ENCODE data around the gene LSS.
"Not testable (repeated sequence)": the region's sequence is repeated elsewhere in the genome, so short reads cannot be mapped to it uniquely, and the experiment has no call there.

The LSS gene

DNA sequence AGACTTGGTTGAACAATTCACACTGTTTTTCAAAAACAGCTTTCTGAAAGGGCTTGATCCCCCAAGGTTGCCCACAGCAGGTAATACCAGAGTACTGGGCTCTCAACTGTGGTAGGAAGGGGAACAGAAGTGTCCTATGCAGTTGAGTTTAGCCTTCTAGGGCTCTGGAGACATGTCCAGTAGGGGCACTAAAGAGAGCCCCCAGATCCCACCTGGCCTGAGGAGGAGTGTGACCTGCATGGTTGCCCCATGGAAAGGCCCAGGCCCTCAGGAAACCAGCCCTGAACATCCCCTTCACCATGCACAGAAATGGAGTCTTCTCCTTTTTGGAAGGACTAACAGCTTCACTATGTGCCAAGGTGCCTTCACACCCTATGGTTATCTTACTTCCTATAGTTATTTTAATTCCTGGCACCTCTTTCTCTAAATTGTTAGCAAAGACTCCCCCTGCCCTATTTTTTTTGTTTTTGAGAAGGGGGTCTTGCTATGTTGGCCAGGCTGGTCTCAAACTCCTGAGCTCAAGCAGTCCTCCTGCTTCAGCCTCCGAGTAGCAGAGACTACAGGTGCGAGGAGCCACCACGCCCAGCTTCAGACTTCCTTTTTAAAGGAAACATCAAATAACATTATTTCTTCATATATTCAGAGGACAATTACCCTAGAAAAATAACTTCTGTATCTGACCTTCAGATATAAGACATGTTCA, 16.8 kb upstream of the LSS start:
- no peak for DNase-seq (ENCODE audit: low spot score)

DNA sequence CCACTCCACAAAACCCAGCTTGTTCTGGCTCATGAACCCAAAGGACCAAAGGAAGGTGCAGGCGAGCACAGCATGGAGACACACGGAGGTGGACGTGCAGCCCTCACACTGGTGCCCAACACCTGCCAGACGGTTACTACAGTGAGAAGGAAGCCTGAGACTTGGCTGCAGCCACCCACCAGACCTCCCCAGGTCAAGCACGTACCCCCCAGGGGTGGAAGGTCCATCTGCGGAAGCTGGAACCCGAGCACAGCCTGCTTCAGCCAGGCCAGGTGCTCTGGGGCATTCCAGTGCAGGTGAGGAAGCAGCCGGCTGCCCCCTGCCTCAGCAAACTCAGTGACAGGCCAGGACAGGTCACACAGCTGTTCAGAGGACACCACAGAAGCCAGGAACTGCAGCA, 16.0 kb upstream of the LSS start:
- no peak for DNase-seq (ENCODE audit: low spot score)

DNA sequence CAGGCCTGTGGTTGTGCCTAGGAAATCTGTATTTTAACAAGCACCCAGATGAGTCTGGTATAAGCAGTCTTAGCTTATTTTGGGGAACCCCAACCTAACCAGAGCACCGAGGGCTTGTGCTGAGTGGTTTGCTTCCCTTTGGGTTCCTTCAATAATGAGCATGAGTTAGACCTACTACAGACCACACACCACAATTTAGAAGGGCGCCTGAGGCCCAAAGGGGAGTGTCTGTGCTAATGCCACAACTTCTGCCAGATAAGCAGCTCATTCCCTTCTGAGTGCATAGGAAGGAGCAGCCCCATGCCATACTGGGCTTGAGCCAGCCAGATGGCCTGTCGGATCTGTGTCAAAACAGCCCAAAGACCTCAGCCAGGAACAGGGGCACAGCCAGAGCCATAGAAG, 15.4 kb upstream of the LSS start:
- DNase-seq (ENCODE audit: low spot score) = no peak

DNA sequence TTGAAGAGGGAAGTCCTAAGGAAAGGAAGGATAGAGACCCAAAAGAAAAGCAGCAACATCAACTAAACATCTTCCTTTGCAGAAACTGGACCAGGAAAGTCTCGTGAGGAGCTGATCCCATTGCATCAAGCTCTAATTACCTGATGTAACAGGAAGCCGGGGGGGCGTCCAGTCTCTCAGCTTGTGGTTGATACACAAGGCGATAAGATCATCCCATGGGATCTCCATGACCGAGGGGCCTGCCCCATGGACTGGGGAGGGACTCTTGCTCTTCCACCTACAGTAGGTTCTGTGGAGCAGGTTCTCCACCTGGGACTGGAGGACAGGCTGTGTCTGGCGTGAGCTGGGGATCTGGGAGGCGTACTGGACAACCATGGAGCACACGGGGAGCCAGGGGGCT, 14.8 kb upstream of the LSS start:
- DNase-seq (ENCODE audit: low spot score) = no peak

DNA sequence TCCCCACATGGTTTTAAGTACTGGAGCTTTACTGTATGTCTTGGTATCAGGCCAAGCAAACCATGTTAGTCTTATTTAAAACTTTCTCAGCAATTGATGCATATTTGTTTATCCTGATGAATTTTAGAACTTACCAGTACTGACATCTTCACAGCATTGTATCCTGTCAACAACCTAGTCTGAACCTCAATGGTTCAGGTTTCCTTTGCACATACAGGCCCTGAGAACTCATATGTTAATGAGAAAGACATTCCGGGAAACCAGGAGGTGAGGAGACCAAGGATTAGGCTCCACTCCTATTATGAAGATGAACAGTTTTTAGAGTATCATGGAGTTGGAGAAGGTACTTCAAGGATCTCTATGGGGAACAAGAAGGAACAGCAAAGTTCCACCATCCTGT, 13.0 kb upstream of the LSS start:
- DNase-seq (ENCODE audit: low spot score) = not testable (repeated sequence)

DNA sequence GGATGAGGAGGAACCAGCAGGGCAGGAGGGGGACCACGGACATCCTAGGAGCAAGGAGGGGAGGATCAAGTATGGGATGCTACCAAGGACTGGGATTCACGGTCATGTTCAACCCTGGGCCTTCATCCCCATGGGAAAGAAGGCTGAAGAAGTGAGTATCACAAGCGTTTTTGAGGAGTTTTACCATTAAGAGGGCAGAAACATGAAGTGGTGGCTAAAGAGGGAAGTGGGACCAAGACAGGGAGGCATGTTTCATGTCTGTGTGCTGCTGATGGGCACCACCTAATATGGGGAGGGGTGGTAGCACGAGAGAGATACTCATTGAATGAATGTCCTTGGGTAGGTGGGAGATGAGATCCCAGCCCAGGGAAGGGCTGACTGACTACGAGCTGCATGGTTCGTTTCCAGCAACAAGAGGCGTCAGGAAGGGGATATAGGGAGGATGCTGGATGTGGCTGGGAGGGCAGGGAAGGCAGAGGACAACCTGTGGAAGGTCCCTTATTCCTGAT, 11.3 kb upstream of the LSS start:
- DNase-seq (ENCODE audit: low spot score) = no peak

DNA sequence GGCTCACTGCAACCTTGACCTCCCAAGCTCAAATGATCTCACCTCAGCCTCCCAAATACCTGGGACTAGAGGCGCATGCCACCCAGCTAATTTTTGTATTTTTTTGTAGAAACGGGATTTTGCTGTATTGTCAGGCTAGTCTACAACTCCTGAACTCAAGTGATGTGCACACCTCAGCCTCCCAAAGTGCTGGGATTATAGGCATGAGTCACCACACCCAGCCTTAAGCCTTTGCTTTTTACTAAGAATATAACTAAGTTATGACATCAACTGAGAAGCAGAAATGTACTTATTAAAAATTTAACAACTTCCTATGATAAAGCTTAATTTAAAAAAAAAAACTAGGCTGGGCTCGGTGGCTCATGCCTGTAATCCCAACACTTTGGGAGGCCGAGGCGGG, 8.9 kb upstream of the LSS start:
- no peak for DNase-seq (ENCODE audit: low spot score)

DNA sequence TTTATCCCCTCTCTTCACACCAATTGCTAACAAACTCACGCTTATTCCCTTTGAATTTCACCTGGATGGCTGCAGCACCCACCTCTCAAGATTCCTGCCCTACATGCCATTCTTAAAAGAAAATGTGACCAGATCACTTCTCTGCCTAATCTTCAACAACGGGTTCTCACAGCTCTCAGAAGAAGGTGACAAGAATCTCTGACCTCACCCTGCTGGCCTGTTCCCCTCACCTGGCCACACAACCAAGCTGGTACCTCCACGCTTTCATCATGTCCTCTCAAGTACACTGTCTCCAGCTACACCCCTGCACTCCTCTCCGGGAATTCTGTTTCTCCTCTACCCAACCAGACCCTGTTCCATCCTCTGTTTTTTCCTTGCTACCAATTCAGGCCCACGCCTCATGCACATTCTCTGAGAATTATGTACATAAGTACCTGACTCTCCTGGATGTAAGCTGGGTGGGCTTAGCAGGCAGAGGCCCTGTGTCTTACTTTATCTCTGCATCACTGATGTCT, 5.9 kb upstream of the LSS start:
- no peak for DNase-seq (ENCODE audit: low spot score)

DNA sequence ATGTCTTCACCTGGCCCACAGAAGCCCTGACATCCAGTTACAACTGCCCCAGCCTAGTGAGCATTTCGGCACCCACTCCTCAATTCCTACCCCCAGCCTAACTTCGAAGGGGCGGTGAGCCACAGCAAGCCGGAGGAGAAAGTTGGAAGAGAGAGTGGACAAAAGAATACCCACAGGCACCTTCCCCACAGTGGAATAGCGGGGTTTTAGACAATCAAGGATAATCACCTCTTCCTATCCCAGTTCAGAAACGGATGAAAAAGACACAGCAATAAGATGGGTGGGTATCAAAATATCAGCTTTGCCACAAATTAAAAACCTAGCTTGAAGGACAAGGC, 1.3 kb upstream of the LSS start:
- no peak for DNase-seq (ENCODE audit: low spot score)

DNA sequence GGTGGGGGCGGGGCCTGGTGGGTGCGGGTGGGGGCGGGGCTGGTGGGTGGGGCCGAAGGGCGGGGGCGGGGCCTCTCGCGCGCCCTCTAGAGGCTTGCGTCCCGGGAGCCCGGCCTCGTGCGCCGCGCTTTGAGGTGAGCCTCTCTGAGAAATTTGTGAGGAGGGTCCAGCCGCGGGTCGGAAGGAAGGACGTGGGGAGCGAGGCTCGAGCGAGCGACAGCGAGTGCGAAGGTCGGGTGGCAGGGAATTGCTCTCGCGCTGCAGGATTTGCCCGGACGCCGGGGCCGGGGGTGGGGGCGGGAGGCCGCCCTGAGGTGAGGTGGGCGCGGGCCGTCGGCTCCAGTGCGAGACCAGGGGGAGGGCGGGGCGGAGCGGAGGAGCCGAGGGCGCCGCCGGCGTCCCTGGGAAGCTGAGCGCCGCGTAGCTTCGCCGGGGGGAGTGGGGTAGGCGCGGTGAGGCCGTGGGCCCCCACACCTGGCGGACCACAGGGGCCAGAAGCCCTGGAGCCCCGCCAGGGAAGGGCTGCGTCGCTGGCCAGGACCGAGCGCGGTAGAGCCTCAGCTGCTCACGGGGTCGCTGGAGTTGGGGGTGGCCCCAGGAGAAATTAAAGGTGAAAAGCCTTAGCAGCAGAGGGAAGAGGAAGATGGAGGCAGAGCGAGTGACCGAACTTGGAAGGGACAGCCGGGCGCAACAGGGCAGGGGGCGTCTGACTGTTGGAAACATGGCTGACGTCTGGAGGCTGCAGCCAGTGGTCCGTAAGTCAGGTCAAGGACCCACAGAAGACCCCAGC, 754 bp upstream of the LSS start:
- DNase-seq (ENCODE audit: low spot score) = no peak

DNA sequence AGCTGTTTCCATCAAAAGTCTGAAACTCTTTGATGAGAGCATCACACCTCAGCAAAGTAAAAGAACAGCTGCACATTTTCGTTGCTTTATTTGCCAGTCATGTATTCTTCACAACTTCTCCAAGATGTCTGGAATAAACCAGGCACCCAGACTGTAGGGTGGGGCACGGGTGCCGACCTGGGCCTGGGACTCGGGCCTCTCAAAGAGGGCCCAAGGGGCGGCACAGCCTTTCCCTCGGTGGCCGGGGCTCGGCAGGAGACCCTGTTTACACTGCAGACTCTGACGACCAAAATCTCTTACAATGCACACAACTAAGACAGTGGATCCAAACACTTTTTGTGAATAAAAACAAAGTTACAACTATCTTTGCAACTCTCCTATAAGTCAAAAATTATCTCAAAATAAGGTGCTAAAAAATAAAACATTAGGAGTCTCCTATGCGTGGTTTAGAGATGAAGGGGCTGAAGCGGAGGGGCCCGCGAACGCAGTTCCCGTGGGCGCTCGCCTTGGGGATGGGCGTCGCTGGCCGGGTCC, 696 bp downstream of the LSS start:
- no peak for DNase-seq (ENCODE audit: low spot score)

DNA sequence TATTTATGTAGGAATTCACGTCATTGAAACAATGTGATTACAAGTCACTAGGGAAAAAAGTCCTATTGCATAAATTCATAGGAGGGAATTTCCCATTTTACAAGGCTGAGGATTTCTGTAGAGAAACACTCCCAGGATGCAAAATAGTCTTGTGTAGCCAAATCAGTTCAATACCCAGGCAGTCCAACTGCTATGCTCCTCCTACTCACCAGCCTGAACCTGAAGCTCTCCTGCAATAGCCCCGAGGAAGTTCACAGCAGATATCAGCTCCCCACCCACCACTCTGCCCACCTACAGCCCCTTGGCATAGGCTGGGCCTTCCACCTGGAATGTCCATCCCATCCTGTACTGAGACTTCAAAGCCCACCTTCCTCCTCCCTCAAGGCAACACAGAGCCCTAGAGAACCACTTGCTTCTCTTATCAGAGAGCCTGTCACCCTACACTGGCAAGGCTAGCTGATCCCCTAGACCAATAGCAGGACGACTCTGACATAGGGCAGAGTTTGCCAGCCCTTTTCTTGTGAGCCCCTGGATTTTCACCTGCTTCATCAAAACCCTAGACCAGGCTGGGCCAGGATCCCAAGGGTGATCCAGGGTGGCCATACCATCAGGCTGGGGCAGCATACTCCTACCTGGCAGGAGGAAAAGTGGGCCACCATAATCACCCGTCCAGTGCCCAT, 1.5 kb downstream of the LSS start:
- DNase-seq (ENCODE audit: low spot score) = peak; percentile 15

DNA sequence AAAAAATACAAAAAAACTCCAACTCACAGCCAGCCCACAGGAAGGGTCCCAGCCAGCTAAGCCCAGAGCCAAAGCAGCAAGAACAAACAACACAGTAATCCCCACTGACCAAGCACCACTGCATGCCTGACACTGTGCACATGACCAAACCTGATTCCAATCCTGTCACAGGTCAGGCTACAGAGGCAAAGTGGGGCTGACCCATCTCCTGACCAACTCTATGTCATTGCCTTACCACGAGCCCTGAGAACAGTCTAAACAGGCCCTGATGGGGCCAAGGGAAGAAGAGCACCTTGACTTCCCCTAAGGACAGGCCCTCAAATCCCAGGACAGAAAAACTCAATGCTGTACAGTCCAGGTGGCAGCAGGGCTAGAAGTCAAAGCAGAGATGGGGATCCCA, 2.4 kb downstream of the LSS start:
- DNase-seq (ENCODE audit: low spot score) = no peak

DNA sequence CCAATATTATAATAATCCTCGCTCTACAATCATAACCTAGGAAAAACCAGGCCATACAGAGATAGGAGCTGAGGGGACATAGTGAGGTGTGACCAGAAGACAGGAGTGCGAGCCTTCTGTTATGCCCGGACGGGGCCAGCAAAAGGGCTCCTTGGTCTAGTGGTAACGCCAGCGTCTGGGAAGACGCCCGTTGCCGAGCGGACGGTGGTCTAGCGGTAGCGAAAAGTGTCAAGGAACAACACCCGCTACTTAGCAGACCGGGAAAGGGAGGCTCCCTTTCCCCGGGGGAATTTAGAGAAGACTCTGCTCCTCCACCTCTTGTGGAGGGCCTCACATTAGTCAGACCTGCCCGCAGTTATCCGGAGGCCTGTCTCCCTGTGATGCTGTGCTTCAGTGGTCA, 4.9 kb downstream of the LSS start:
- not testable (repeated sequence) for DNase-seq (ENCODE audit: low spot score)

DNA sequence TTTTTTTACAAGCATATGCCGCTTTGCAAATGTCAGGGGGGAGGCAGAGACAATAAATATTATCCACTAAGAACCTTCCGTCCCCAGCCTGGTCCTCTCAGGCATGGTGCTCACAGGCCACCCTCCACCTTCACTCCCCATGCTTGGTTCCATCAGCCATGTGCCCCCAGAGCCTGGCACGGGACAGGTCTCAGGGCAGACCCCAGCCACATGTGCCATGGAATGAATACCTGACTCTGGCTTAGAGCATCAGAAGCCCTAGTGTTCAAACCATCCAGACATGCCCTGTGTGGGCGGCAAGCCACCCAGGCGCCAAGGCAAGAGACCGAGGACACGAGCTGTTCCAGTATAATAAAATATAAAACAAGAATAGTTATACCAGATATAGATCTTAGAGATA, 5.4 kb downstream of the LSS start:
- DNase-seq (ENCODE audit: low spot score) = no peak

DNA sequence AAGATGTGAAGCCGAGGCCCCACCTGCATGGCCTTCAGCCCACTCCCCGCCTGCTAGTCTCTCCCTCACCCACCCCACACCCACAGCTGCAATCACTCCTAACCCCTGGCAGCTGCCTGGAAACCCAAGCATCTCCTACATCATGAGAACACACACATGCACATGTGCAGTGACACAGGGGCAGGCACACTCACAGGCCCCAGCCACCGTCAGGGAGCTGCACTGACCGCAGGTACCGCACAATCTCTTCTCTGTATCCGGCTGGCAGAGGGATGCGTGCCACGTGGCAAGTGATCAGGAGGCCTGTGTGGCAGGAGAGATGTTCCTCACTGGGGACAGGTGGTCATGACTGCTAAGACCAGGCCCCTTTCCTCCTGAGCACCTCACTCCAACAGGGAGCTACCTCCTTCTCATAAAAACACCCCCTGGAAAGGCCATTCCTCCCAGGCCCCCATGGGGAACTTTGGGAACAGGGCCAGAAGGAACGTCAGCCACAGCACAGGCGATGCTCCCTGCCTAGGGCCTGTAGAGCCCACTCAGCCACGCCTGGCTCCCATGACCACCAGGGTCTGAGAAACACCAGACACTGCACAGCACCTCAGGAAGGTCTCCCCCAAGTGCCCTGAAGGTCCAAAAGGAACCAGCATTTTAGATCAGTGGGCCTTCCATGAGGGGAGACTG, 6.0 kb downstream of the LSS start:
- DNase-seq (ENCODE audit: low spot score) = no peak

DNA sequence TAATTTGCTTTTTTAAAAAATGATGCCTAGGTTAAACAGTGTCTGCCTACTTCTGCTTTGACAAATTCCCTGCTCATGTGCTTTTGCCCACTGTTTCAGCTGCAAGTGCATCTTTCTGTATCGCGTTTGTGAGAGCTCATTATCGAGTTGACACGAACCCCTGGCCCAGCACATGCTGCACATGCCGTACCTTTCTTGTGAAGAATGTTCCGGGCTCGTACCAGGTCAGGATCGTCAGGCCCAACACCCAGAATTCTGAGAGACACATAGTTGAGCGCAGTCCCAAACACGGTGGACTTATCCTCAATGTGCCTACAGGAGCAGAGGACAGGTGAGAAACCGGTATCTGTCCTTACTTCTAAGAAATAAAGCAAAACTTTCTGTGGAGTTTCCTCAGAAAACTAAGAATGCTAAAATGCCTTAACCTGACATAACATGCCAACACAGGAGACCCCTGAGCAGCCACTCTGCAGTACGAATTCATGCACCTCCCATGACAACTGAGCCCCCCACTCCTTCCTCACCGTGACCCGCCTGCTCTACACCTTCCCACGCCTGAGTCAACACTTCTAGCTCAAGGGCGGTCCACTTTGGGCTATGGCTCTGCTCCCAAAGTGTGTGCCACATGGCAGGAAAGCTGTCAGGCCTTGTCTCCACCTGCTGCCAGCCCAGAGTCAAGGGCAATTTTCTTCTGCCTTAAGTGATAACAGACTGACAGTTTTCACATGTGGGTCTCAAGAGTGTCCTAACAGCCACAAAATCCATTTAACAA, 6.7 kb downstream of the LSS start:
- DNase-seq (ENCODE audit: low spot score) = no peak

DNA sequence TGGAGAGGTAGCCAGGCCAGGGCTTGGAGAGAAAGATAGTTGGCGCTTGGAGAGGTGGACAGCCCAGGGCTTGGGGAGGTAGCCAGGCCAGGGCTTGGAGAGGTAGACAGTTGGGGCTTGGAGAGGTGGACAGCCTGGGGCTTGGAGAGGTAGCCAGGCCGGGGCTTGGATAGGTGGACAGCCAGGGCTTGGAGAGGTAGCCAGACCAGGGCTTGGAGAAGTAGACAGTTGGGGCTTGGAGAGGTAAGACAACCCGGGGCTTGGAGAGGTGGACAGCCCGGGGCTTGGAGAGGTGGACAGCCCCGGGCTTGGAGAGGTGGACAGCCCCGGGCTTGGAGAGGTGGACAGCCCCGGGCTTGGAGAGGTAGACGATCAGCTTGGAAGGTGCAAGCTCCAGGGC, 7.7 kb downstream of the LSS start:
- DNase-seq (ENCODE audit: low spot score) = no peak

DNA sequence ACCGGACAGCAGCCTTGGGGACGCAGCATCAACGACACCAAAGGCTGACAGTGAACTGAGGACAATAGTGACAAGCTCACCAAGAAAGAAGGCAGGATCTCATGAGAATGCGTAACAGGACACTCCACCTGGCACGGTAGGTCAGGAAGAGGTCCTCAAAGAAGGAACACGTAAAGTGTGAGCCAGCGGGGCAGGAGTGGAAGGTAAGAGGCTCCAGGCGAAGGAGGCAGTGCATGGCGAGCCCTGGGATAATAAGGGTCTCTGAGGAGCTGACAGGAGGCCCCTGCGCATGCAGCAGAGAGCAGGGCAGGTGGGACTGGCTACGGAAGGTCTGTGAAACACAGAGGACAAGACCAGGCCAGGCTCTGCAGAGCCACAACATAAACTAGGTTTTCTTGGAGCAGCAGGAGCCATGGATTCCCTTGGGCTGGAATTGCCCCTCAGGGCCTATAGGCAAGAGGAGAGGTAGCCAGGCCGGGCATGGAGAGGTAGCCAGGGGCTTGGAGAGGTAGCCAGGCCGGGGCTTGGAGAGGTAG, 8.2 kb downstream of the LSS start:
- DNase-seq (ENCODE audit: low spot score) = no peak

DNA sequence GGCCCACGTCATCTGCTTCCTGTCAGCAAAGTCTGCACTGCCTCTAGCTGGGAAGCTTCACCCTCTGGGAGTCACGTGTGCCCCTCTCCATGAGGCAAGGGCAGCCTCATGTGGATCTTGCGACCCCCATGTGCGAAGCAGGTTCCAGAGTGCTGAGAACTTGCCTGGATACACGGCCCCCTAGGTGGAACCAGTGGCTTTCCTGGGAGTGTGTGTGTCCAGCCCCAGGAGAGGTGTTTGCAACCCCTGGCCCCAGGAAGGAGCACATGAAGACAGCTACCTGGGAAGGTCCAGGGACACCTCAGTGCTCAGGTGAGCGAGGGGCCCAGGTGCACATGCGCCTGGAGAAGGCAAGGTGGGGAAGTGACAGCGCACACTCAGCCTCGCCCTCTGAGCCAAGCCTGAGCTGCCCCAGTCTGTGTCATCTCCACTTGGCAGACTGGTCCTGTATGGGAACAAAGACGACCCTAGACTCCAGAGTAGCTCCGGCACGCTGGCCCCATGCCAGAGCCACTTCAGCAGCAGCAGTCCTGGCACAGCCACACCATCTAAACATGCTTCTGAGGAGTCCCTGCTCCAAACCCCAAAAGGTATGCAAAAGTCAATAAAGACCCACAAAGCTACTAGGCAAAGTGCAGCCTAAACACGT, 8.9 kb downstream of the LSS start:
- DNase-seq (ENCODE audit: low spot score) = no peak
